ENCODE results near the gene CEP112. TPM values are rescaled to one million over a fixed set of nuclear protein-coding genes. Genes with fewer than 3 reads are reported as not detected.

The CEP112 gene
- total RNA-seq, 1 donor from 2014 or later = 9.5 TPM

GRCh38 chr17:65994679-65995078 lies 197.3 kb downstream of the CEP112 start:
- no peak overlapping the region for H3K4me3 Mint-ChIP-seq (ENCODE audit: unreplicated experiment)
- no peak for TF ChIP-seq CTCF (IDR thresholded peaks at IDR 0.05)
- H3K36me3 Mint-ChIP-seq (ENCODE audit: unreplicated experiment) = peaks cover 2% of the 10 kb centered on the region
- no peak overlapping the region for H3K27ac Mint-ChIP-seq (ENCODE audit: unreplicated experiment)
- H3K9me3 Mint-ChIP-seq (ENCODE audit: unreplicated experiment) = peaks cover 6% of the 10 kb centered on the region
- H3K27me3 Mint-ChIP-seq (ENCODE audit: unreplicated experiment) = no peaks in the 10 kb centered on the region
- H3K4me1 Mint-ChIP-seq (ENCODE audit: unreplicated experiment) = no peaks in the 10 kb centered on the region
- DNase-seq (ENCODE audit: extremely low spot score, unreplicated experiment) = no peak

- Mint-ChIP-seq H3K4me3 (ENCODE audit: unreplicated experiment) (no peak overlapping the region), H3K27ac (ENCODE audit: unreplicated experiment) (no peak overlapping the region), H3K36me3 (ENCODE audit: unreplicated experiment) (peaks cover 2% of the 10 kb centered on the region), H3K27me3 (ENCODE audit: unreplicated experiment) (no peaks in the 10 kb centered on the region), H3K9me3 (ENCODE audit: unreplicated experiment) (peaks cover 12% of the 10 kb centered on the region), H3K4me1 (ENCODE audit: unreplicated experiment) (no peaks in the 10 kb centered on the region)
- DNase-seq (ENCODE audit: extremely low spot score, unreplicated experiment) = no peak
- no peak for TF ChIP-seq CTCF (IDR thresholded peaks at IDR 0.05)
These were observed 197.8 kb downstream of the CEP112 start for GRCh38 chr17:65994114-65994513.

GRCh38 chr17:65990593-65990992 lies 201.3 kb downstream of the CEP112 start:
- no peak for TF ChIP-seq CTCF (IDR thresholded peaks at IDR 0.05)
- Mint-ChIP-seq H3K4me3 (ENCODE audit: unreplicated experiment) (no peak overlapping the region), H3K9me3 (ENCODE audit: unreplicated experiment) (peaks cover 29% of the 10 kb centered on the region), H3K27me3 (ENCODE audit: unreplicated experiment) (no peaks in the 10 kb centered on the region), H3K27ac (ENCODE audit: unreplicated experiment) (no peak overlapping the region), H3K4me1 (ENCODE audit: unreplicated experiment) (no peaks in the 10 kb centered on the region), H3K36me3 (ENCODE audit: unreplicated experiment) (peaks cover 12% of the 10 kb centered on the region)
- no peak for DNase-seq (ENCODE audit: extremely low spot score, unreplicated experiment)

GRCh38 chr17:65988451-65988850 lies 203.5 kb downstream of the CEP112 start:
- no peak for DNase-seq (ENCODE audit: extremely low spot score, unreplicated experiment)
- peaks cover 4% of the 10 kb centered on the region for H3K4me1 Mint-ChIP-seq (ENCODE audit: unreplicated experiment)
- H3K4me3 Mint-ChIP-seq (ENCODE audit: unreplicated experiment) = no peak overlapping the region
- no peak for TF ChIP-seq CTCF (IDR thresholded peaks at IDR 0.05)
- peaks cover 12% of the 10 kb centered on the region for H3K36me3 Mint-ChIP-seq (ENCODE audit: unreplicated experiment)
- peaks cover 29% of the 10 kb centered on the region for H3K9me3 Mint-ChIP-seq (ENCODE audit: unreplicated experiment)
- H3K27me3 Mint-ChIP-seq (ENCODE audit: unreplicated experiment) = no peaks in the 10 kb centered on the region
- H3K27ac Mint-ChIP-seq (ENCODE audit: unreplicated experiment) = no peak overlapping the region

GRCh38 chr17:65987988-65988387 lies 203.9 kb downstream of the CEP112 start:
- H3K4me3 Mint-ChIP-seq (ENCODE audit: unreplicated experiment) = no peak overlapping the region
- H3K36me3 Mint-ChIP-seq (ENCODE audit: unreplicated experiment) = peaks cover 12% of the 10 kb centered on the region
- peaks cover 4% of the 10 kb centered on the region for H3K4me1 Mint-ChIP-seq (ENCODE audit: unreplicated experiment)
- no peaks in the 10 kb centered on the region for H3K27me3 Mint-ChIP-seq (ENCODE audit: unreplicated experiment)
- no peak for DNase-seq (ENCODE audit: extremely low spot score, unreplicated experiment)
- H3K27ac Mint-ChIP-seq (ENCODE audit: unreplicated experiment) = no peak overlapping the region
- peak; percentile 49 for TF ChIP-seq CTCF (IDR thresholded peaks at IDR 0.05)
- H3K9me3 Mint-ChIP-seq (ENCODE audit: unreplicated experiment) = peaks cover 29% of the 10 kb centered on the region

Measured in osteocyte (in vitro differentiated cells).